ENCODE data around the gene GNAI3. TPM values are rescaled to one million over a fixed set of nuclear protein-coding genes. Genes with fewer than 3 reads are reported as not detected.

Gene GNAI3
- total RNA-seq, 1 donor = 17.6 TPM

DNA sequence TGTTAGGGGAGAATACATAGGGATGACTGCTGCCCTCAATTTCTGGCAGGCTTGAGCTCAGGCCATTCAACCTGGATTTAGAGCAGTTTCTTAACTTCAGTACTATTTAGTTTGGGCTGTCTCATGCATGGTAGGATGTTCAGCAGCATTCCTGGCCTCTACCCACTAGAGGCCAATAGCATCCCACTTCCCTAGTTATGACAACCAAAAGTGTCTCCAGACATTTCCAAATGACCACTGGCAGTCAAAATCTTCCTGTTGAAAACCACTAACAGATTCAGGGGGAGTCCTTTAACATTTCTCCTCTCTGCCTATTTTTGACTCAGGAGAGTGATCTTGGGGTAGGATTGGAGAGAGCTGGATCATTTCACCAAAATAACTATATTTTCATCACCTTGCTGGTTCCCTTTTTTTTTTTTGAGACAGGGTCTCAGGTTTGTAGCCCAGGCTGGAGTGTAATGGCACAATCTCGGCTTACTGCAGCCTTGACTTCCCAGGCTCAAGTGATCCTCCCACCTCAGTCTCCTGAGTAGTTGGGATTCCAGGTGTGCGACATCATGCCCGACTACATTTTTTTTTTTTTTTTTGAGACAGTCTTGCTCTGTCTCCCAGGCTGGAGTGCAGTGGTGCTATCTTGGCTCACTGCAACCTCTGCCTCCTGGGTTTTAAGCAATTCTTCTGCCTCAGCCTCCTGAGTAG lies 62.3 kb downstream of the GNAI3 start:
- no peak overlapping the region for H3K4me3 ChIP-seq (ENCODE audit: low read depth, low read length)
- DNase-seq (ENCODE audit: low read depth) = no peak
- TF ChIP-seq, protein P1, sequence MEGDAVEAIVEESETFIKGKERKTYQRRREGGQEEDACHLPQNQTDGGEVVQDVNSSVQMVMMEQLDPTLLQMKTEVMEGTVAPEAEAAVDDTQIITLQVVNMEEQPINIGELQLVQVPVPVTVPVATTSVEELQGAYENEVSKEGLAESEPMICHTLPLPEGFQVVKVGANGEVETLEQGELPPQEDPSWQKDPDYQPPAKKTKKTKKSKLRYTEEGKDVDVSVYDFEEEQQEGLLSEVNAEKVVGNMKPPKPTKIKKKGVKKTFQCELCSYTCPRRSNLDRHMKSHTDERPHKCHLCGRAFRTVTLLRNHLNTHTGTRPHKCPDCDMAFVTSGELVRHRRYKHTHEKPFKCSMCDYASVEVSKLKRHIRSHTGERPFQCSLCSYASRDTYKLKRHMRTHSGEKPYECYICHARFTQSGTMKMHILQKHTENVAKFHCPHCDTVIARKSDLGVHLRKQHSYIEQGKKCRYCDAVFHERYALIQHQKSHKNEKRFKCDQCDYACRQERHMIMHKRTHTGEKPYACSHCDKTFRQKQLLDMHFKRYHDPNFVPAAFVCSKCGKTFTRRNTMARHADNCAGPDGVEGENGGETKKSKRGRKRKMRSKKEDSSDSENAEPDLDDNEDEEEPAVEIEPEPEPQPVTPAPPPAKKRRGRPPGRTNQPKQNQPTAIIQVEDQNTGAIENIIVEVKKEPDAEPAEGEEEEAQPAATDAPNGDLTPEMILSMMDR (IDR thresholded peaks at IDR 0.05; ENCODE audit: insufficient read depth, low read length) = no peak

DNA sequence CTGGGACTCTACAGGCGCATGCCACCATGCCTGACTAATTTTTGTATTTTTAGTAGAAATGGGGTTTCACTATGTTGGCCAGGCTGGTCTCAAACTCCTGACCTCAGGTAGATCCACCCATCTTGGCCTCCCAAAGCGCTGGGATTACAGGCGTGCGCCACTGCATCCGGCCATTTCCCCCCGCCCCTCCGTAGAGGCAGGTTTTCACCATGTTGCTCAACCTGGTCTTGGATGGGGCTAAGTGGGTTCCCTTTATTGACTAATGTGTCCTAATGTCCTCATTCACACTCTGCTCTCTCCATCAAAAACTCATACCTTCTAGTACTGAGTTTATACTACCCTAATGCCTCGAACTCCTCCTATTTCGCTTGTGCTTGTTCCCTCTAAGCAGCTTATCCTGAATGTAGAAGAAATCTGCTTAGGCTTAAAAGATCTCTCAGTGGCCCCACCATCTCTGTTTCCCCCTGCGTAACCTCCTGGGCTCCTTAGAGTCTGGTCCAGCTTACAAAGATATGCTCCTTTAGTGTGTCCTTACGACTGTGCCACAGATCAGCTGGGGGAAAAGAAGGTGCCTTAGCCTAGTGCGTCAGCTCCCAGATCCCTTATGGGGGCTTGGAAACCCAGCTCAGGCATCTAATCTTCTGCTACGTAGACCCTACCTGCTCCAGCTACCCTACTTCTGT lies 63.0 kb downstream of the GNAI3 start:
- no peak overlapping the region for H3K4me3 ChIP-seq (ENCODE audit: low read depth, low read length)
- TF ChIP-seq, protein P1 (IDR thresholded peaks at IDR 0.05; ENCODE audit: insufficient read depth, low read length) = no peak
- DNase-seq (ENCODE audit: low read depth) = no peak

DNA sequence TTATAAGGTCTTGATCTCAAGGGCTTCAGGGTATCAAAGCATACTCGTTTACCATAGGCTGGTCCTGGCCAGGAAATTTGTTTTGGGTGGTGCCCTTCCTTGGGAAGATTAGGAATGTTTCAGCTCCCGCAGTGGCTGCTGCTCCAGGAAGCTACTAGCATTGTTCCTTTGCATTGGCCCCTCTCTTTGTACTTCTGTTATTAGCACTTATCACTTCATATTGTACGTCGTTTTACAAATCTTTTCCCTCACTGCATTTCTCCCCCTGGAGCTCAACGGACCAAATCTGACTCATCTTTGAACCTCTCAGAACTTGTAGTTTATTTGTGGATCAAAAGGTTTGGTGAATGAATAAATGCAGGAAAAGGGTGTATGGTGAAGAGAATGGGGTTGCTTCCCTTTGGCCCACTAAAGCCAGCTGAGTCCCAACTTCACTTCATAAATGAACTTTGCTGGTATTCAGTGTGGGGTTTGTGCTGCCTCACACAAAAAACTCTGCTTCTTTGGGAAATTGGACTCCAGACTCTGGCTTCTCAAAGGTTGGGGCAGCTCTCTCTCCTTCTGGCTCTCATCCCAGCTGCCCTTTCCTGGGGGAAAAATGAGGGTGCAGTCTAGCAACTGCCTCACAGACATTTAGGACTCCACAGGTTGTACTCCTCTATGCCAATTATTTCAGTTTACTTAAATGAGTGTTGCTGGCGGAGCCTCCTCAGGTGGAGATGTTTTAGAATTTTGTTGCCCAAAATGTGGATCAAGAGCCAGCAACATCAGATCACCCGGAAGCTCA lies 65.1 kb downstream of the GNAI3 start:
- no peak overlapping the region for H3K4me3 ChIP-seq (ENCODE audit: low read depth, low read length)
- TF ChIP-seq, protein P1 (IDR thresholded peaks at IDR 0.05; ENCODE audit: insufficient read depth, low read length) = no peak
- DNase-seq (ENCODE audit: low read depth) = peak; percentile 45

DNA sequence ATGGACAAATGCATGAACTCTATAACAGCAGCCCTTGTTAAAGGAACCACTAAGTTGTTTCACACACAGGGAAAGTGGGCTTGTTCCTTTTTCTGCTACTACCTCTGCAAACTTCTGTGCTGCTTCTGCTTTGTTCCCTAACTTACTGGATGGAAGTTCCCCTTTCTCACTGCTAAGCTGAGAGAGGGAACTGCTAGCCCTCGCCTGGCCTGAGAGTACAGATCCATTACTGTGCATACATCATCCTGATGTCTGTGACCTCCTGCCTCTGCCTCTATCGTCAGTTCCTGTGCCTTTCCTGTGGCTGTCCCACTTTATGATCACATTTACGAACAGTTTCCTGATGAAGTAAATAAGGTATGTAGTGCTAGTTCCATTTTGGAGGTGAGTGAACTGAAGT lies 67.5 kb downstream of the GNAI3 start:
- H3K4me3 ChIP-seq (ENCODE audit: low read depth, low read length) = no peak overlapping the region
- DNase-seq (ENCODE audit: low read depth) = no peak

DNA sequence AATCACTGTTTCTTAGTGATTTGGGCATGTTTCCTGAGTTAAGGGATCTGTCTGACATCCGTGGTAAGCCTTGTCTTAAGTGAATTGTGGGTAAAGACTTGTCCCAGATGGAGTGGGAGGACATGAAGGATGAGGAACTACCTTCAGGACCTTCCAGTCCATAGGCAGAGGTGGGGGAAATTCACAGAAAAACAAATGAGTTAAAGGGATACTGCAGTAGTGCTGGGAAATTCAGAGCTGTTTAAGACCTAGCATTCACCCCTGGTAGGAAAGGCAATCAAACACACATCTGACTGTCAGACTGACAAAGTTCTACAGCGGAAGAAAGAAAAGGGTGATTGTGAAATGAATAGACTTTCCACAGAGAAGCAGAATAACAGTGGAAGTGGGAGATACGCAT lies 68.0 kb downstream of the GNAI3 start:
- no peak overlapping the region for H3K4me3 ChIP-seq (ENCODE audit: low read depth, low read length)

More for the DNA sequence above, 67.5 kb downstream of the GNAI3 start:
- TF ChIP-seq, protein P1 (IDR thresholded peaks at IDR 0.05; ENCODE audit: insufficient read depth, low read length) = no peak

DNA sequence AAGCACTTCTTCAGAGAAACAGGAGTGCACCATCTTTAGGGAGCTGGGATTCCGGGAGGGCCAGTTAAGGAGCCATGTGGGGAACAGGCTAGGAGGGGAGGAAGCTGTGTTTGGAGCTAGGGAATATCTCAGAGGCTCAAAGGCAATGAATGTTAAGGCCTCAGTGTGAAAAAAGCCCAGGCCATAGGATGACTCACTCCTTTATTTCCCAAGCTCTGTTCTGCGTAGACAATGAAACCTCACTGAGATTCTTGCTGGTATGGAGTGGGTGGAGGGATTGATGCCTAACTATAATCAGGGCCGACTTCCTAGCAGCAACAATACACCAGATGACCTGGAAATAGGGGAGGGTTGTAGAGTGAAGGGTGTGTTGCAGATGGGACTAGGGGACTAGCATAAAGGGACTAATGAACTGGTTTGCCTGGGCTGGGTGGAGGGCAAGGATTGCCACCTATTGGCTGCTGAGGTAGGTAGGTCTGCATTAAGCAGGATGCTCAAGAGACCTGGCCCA lies 68.9 kb downstream of the GNAI3 start:
- TF ChIP-seq, protein P1 (IDR thresholded peaks at IDR 0.05; ENCODE audit: insufficient read depth, low read length) = no peak
- peak; percentile 94 for DNase-seq (ENCODE audit: low read depth)
- no peak overlapping the region for H3K4me3 ChIP-seq (ENCODE audit: low read depth, low read length)

More for the DNA sequence above, 68.0 kb downstream of the GNAI3 start:
- DNase-seq (ENCODE audit: low read depth) = no peak
- TF ChIP-seq, protein P1 (IDR thresholded peaks at IDR 0.05; ENCODE audit: insufficient read depth, low read length) = no peak
